OCI-LY1 (cell line): Measurements from ENCODE around the gene HEBP1.

Experiments used
- H2AFZ ChIP-seq: fragments of 200-600 bp; sonication (generic), shearing (Covaris generic); 2 replicates; pipeline ENCODE4 v1.6.0; 2014; ENCODE audit warnings: antibody characterized with exemption, mild to moderate bottlenecking, low read length
- H3F3A ChIP-seq: fragments of 200-600 bp; sonication (generic), shearing (Covaris generic); 2 replicates; pipeline ENCODE4 v1.6.0; 2014; ENCODE audit warnings: mild to moderate bottlenecking, antibody characterized with exemption, low read length, moderate library complexity; ENCODE audit not compliant: insufficient read depth
- H3K27ac ChIP-seq: fragments of 200-600 bp; sonication (generic); 2 replicates; pipeline ENCODE4 v1.5.1; 2014; ENCODE audit warnings: low read length, mixed run types, mild to moderate bottlenecking, low read depth; ENCODE audit not compliant: poor library complexity, severe bottlenecking
- H3K27me3 ChIP-seq: fragments of 200-600 bp; sonication (generic); 2 replicates; pipeline ENCODE4 v1.6.0; 2014; ENCODE audit warnings: antibody characterized with exemption, mild to moderate bottlenecking, low read length, moderate library complexity; ENCODE audit not compliant: insufficient read depth
- H3K36me3 ChIP-seq: fragments of 200-600 bp; sonication (generic); 2 replicates; pipeline ENCODE4 v1.6.1; 2014; ENCODE audit warnings: mild to moderate bottlenecking, antibody characterized with exemption, low read length, moderate library complexity, mixed read lengths; ENCODE audit not compliant: insufficient read depth
- H3K4me1 ChIP-seq: fragments of 200-600 bp; sonication (generic); 2 replicates; pipeline ENCODE4 v1.5.1; 2014; ENCODE audit warnings: mild to moderate bottlenecking, low read length, moderate library complexity; ENCODE audit not compliant: insufficient read depth, severe bottlenecking
- H3K4me2 ChIP-seq: fragments of 200-600 bp; sonication (generic), shearing (Covaris generic); 2 replicates; pipeline ENCODE4 v1.6.1; 2014; ENCODE audit warnings: low read length
- H3K4me3 ChIP-seq: fragments of 200-600 bp; sonication (generic); 2 replicates; pipeline ENCODE4 v1.5.1; 2014; ENCODE audit warnings: low read length, low read depth, mild to moderate bottlenecking, mixed read lengths; ENCODE audit not compliant: poor library complexity, severe bottlenecking
- H3K79me2 ChIP-seq: fragments of 200-600 bp; shearing (Covaris generic); 2 replicates; pipeline ENCODE4 v1.6.1; 2016; ENCODE audit warnings: mixed run types, low read length, mixed read lengths; ENCODE audit not compliant: insufficient read depth
- H3K9ac ChIP-seq: fragments of 200-600 bp; sonication (generic), shearing (Covaris generic); 2 replicates; pipeline ENCODE4 v1.6.1; 2014; ENCODE audit warnings: mild to moderate bottlenecking, low read length, mixed read lengths
- H3K9me2 ChIP-seq: fragments of 200-600 bp; sonication (generic), shearing (Covaris generic); 2 replicates; pipeline ENCODE4 v1.6.1; 2014; ENCODE audit warnings: low read depth, mild to moderate bottlenecking, low read length, mixed read lengths
- H3K9me3 ChIP-seq: fragments of 200-600 bp; shearing (Covaris generic); 2 replicates; pipeline ENCODE4 v1.6.1; 2014; ENCODE audit warnings: low read length, mixed read lengths
- H4K20me1 ChIP-seq: fragments of 200-600 bp; sonication (generic), shearing (Covaris generic); 2 replicates; pipeline ENCODE4 v1.6.0; 2016; ENCODE audit warnings: mild to moderate bottlenecking, low read length; ENCODE audit not compliant: insufficient read depth
- CTCF ChIP-seq: fragments of 200-600 bp; sonication (generic), shearing (Covaris generic); IDR thresholded peaks from 2 replicates; pipeline ENCODE4 v1.5.1; 2017; ENCODE audit warnings: mild to moderate bottlenecking, antibody characterized with exemption, low read length, moderate library complexity, mixed read lengths
- EZH2 ChIP-seq: fragments of 200-600 bp; sonication (generic), shearing (Covaris generic); IDR thresholded peaks from 2 replicates; pipeline ENCODE4 v1.8.0; 2017; ENCODE audit warnings: borderline replicate concordance, mixed run types, mild to moderate bottlenecking, antibody characterized with exemption, low read length, moderate library complexity, mixed read lengths

The HEBP1 gene

GRCh38 chr12:12934556-12934955, 65.5 kb downstream of the HEBP1 start:
- Histone ChIP-seq H3K4me2 (no peak overlapping the region), H4K20me1 (no peaks in the 10 kb centered on the region), H2AFZ (no peak overlapping the region), H3K9ac (no peak overlapping the region), H3K4me3 (no peak overlapping the region), H3K4me1 (no peaks in the 10 kb centered on the region), H3K27me3 (peaks cover 3% of the 10 kb centered on the region; the same call in 1 of the 2 replicates), H3K9me2 (no peaks in the 10 kb centered on the region), H3F3A (no peaks in the 10 kb centered on the region), H3K27ac (no peak overlapping the region), H3K79me2 (no peaks in the 10 kb centered on the region), H3K9me3 (no peaks in the 10 kb centered on the region), H3K36me3 (no peaks in the 10 kb centered on the region)
- TF ChIP-seq CTCF (no peak), EZH2 (no peak)

- no peak overlapping the region for H3K4me3 ChIP-seq
- no peak overlapping the region for H2AFZ ChIP-seq
- H3K4me2 ChIP-seq: no peak overlapping the region
- H3K9ac ChIP-seq: no peak overlapping the region
- H3K27ac ChIP-seq: no peak overlapping the region
- TF ChIP-seq CTCF (no peak), EZH2 (no peak)
- H3K4me1 ChIP-seq: no peaks in the 10 kb centered on the region
- no peaks in the 10 kb centered on the region for H3K79me2 ChIP-seq
- H3F3A ChIP-seq: no peaks in the 10 kb centered on the region
- peaks cover 2% of the 10 kb centered on the region; the same call in 1 of the 2 replicates for H3K27me3 ChIP-seq
- no peaks in the 10 kb centered on the region for H3K36me3 ChIP-seq
- H3K9me3 ChIP-seq: no peaks in the 10 kb centered on the region
- no peaks in the 10 kb centered on the region for H3K9me2 ChIP-seq
- H4K20me1 ChIP-seq: no peaks in the 10 kb centered on the region
These were observed 66.3 kb downstream of the HEBP1 start for GRCh38 chr12:12933742-12934141.

- Histone ChIP-seq H3K36me3 (no peaks in the 10 kb centered on the region), H3K4me3 (no peak overlapping the region), H3K27me3 (no peaks in the 10 kb centered on the region; the same call in 1 of the 2 replicates), H2AFZ (no peak overlapping the region), H3K4me1 (no peaks in the 10 kb centered on the region), H3K4me2 (no peak overlapping the region), H3K79me2 (no peaks in the 10 kb centered on the region), H3K9ac (no peak overlapping the region), H3K9me2 (no peaks in the 10 kb centered on the region), H4K20me1 (no peaks in the 10 kb centered on the region), H3F3A (no peaks in the 10 kb centered on the region), H3K27ac (no peak overlapping the region), H3K9me3 (no peaks in the 10 kb centered on the region)
- TF ChIP-seq CTCF (no peak), EZH2 (no peak)
These were observed 69.3 kb downstream of the HEBP1 start for GRCh38 chr12:12930633-12931219.
